IPS-11a (cell line): Measurements from ENCODE around the gene TARS3.

ENCODE experiments used
- H3K4me3 ChIP-seq: one replicate; pipeline ENCODE4 v1.5.1; 2013; ENCODE audit warnings: low read depth, low read length, control low read depth

The TARS3 gene

DNA sequence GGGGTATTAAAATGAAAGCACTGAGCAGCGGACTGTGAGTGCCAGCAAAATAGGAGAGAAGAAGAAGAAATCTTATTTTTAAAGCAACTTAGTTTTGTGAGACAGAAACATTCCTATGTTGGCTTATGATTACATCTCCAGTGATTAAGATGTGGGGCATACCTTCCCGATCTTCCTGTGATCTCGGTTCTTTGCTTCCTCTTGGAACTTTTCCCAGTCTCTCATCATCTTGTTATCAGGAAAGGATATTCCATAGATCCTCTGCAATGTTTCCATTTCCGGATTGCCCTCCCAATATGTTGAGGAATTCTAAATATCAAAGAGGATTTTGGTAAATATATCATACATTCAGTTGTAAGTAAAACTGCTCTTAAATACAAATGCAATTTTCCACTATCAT, 22.2 kb downstream of the TARS3 start:
- no peak overlapping the region for H3K4me3 ChIP-seq

DNA sequence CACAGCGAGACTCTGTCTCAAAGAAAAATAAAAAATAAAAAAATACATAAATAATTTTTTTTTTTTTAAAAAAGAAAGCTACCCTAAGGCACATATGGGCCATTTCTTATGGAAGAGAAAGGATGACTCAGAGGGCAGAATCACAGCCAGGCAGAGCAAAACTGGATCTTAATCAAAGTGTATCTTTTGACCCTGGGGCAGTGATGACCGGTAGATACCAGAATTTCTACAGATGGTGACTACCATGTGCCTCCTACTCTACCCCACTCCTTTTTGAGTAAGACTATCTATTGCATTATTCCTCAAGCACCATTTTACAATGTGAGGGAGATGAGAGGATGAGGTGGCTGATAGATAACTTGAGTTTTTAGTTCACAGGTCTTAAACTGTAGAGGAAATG, 26.0 kb downstream of the TARS3 start:
- no peak overlapping the region for H3K4me3 ChIP-seq

DNA sequence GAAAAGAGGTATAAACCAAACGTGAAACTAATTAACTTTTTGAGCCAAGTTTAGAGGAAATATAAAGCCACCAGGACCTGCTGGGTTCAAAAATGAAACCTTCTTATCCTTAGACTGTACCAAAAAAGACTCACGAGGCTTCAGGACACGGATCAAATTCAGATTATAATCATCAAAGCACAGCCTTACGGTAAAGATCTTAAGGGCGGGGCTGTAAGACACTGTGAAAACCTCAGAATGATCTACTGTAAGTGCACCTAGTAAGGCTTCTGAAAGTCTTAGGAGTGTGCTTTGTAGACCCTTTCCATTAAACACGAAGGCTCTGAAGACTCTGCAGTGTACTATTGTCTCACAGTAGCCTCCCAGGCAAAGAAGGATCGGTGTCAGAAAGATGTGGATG, 26.8 kb downstream of the TARS3 start:
- no peak overlapping the region for H3K4me3 ChIP-seq

DNA sequence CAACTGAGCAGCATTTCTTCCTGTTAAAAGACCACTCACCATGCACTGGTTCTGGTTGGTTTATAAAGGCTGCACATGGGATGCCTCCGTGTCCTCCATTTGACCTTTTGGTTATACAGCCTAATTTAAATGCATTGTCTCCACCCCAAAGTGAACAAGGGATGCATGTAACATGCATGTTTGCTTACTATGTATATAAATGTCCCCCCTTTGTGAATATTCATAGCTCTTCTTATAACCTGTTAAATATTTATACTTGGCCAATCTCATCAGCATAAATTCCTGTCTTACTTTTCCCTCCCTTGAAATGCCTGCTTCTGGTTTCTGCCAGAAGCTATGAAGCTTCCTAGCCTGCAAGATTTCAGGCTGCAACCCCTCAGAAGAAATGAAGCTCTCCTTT, 27.4 kb downstream of the TARS3 start:
- no peak overlapping the region for H3K4me3 ChIP-seq

DNA sequence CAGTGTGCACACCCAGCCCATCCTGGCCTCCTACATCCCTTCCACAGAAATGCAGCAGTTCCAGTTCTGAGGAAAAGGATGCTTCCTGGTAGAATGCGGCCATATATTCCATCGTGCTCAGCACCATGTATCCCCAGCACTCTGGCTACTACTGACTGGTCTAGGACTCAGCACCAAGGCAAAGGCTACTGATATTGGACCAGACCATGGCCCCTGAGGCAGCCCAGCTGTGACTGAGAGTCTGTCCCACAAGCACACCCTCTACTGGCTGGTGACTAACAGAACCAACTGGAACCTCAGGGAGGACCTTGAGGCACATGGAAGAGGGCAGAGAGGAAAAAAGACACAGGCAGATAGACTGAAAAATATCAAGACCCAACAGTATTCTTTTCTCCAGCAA, 30.0 kb downstream of the TARS3 start:
- H3K4me3 ChIP-seq, result no peak overlapping the region

DNA sequence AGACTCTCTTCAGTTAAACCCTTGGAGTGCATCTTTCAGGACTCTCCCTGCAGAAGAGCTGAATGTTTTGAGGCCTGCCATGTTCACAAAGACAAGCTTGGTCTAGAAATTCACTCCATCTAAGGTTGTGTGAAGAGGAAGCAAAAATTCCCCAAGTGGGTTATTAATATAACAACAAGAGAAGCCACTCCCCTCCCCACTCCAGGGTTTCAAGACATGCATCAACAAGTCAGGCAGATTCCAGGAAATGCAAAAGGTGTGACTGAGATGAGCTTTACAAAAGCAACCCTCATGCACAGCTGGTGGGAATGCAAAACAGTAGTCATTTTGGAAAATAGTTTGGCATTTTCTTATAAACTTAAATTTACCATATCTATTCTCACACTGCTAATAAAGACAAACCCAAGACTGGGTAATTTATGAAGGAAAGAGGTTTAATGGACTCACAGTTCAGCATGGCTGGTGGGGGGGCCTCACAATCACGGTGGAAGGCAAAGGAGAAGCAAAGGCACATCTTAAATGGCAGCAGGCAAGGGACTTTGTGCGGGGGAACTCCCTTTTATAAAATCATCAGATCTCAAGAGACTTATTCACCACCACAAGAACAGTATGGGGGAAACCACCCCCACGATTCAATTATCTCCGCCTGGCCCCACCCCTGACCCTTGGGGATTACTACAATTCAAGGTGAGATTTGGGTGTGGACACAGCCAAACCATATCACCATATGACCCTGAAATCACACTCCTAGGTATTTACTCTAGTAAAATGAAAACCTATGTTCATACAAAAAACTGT, 31.3 kb downstream of the TARS3 start:
- no peak overlapping the region for H3K4me3 ChIP-seq

DNA sequence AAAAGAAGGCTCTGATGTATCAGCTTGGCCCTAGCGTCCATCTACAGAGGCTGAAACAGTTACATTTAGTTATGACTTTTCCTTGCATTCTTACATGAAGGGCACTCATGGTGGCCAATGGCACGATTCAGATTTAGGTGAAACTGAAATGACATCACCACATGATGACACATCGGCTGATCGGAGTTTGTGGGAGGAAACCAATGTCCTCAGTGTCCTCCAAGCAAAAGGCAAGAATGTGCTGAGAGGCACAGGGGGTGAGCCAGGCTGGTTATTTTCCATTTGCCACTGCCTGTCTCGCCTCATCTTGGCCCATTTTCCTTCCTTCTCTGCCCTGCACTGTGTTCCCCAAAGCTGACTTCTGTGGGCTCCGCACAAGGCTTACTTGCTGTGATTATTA, 34.4 kb downstream of the TARS3 start:
- H3K4me3 ChIP-seq, result no peak overlapping the region

DNA sequence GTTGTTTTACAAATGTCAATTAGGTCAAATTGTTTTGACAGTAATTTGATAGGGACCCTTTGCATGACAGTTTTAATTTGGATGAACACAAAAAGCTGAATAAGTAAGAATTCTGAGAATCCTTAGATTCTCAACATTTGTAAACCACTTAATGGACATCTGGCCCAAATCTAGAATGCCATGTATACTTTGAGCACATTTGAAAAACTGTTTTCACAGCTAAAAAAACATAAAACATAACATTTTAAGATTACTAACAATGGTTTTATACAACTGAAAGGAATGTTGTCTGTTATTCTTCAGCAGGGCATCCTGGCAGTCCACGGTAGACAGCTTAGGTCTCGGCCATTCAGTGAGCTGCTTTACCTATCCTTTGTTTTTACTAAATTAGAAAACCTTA, 37.6 kb downstream of the TARS3 start:
- no peak overlapping the region for H3K4me3 ChIP-seq

DNA sequence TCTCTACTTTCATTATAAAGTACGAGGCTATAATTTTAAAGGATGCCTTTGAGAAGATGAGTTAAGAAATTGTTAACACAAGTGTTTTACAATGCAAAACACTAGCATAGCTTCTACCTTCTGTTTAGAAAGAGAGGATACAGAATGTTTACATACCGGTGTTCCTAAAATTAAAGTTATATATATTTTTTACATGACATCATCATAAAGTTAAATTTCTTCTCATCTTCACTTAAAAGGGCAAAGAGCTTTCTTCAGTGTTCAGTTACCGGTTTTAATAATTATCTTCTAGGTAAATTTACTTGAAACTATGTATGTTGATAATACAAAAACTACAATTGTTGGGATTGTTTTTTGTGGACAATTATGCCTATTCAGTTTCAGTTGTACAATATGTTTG, 39.4 kb downstream of the TARS3 start:
- H3K4me3 ChIP-seq, result no peak overlapping the region

DNA sequence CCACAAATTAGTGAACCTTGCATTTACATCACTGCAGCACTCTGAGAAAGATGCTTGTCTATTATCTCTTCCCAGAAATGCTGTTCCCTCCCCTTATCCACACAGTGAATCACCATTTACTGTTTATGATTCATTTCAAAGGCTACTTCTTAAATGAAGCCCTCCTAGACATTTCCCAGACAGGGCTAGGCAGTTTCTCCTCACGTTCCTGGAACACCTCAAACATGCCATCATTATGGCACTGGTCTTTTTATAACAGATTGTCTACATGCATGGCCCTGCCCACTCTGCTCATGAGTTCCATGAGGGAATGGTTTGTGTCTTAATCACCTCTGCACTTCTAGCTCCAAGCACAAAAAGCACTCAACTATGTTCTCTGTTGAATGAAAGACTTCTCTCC, 39.9 kb downstream of the TARS3 start:
- H3K4me3 ChIP-seq, result no peak overlapping the region

DNA sequence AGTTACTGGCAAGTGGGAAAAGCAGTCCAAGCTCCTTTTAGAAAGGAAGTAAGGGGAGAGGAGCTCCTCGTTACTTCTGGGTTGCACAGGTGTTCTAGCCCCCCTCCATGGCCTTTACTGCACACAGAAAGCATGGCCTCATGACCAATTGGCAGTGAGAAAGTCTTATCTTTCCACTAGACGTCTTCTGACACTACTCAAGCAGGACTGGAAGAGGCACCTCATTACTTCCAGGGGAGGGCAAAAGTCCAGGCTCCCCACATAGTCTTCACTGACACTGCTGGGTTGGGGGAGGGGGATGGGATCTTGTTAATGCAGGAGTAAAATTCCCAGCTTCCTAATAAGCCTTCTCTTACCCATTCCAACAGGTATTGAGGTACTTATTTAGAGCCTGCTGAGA, 44.5 kb downstream of the TARS3 start:
- H3K4me3 ChIP-seq, result no peak overlapping the region

DNA sequence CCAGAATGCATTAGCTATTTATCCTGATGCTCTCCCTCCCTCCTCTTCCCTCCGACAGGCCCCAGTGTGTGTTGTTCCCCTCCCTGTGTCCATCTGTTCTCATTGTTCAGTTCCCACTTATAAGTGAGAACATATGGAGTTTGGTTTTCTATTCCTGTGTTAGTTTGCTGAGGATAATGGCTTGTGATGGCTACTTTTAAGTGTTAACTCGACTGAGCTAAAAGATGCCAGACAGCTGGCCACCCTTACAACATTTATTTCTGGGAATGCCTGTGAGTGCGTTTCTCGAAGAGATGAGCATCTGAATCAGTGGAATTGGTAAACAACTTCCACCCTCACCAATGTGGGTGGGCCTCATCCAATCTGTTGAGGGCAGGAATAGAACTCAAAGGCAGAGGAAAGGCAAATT, 47.3 kb downstream of the TARS3 start:
- no peak overlapping the region for H3K4me3 ChIP-seq

DNA sequence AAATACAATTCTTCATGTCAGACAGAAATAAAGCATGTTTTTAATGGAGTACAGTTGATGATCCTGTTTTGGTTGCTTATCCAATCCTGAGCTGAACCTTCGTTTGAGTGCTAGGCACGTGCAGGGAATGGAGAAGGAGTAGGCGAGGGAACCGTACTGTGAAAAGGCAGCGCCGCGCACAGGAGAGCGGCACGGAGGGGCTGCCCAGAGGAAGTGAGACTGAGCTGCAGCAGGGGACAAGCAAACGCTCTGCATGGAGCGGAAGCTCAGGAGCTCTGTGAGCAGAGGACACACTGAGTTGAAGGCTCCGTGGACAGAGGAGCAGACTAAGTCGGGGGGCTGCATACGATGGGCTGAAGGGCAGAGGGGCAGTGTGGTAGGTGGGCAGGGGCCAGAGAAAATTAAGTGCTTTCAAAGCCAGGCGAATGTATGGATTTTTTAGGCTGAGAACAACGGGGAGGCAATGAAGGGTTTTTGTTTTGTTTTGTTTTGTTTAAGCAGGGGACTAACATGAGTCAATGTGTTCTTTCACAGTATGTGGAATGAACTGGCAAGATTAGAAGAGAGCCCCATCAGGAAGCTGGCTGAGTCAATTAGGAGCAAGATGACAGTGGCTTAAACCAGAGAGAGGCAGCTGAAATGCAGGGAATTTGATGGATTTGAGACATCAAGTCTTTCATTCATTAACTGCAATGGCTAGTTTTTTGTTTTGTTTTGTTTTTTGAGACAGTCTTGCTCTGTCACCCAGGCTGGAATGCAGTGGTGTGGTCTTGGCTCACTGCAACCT, 48.3 kb downstream of the TARS3 start:
- no peak overlapping the region for H3K4me3 ChIP-seq

DNA sequence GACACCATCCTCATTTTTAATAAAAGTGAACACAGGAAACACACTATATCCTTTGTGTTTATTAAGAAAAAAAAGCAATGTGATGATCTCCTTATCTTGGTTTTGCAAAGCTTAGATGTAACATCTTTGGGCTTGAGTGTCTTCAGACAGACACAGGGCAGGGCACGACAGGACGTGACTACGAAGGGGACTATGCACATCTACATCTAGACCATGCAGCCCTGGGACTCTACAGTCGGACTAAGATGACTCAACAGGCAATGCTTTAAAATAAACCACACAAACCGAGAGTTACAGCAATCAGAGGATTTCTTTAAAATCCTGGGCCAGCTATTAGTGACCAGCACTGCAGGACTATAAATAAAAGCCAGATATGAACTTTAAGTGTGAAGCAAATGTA, 49.3 kb downstream of the TARS3 start:
- no peak overlapping the region for H3K4me3 ChIP-seq

DNA sequence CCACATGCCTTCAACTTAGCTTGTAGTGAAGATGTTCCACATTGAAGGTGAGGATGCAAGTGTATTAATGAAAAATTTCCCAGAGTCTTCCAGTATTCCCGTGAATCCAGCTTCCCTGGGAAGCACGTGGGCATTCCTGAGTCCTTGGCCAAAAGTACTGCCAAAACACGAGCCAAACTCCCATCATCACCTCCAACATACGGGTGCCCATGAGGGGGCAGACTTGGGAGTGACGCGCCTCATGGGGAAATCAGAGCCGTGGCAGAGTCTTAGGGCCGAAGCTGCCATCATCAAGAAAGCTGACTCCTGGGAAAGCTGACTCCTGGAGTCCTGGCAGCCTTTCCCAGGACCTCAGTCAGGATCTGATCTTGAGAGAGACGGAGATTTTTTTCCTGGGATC, 52.0 kb downstream of the TARS3 start:
- no peak overlapping the region for H3K4me3 ChIP-seq

DNA sequence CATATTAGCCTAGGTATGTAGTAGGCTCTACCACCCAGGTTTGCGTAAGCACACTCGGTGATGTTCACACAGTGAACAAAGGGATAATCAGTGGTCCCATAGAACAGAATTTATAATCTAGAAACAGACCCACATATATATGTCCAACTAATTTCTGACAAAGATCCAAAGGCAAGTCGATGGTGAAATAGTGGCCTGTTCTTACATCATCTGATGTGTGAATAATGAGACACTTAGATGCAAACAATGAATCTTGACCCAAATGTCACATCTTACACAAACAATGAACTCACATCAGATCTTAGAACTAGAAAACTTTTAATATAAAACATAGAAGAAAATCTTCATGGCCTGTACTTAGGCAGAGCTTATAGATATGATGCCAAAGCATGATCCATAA, 54.5 kb downstream of the TARS3 start:
- no peak overlapping the region for H3K4me3 ChIP-seq

DNA sequence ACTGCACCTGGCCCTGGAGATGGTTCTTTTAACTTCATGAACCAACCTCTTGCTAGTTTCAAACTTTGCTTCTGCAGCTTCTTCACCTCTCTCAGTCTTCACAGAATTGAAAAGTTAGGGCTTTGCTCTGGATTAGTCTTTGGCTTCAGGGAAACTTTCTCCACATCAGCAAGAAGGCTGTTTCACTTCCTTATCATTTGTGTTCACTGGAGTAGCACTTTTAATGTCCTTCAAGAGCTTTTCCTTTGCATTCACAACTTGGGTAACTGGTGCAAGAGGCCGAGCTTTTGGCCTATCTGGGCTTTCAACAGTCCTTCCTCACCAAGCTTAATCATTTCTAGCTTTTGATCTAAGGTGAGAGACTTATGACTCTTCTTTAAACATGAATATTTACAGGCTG, 56.4 kb downstream of the TARS3 start:
- no peak overlapping the region for H3K4me3 ChIP-seq

DNA sequence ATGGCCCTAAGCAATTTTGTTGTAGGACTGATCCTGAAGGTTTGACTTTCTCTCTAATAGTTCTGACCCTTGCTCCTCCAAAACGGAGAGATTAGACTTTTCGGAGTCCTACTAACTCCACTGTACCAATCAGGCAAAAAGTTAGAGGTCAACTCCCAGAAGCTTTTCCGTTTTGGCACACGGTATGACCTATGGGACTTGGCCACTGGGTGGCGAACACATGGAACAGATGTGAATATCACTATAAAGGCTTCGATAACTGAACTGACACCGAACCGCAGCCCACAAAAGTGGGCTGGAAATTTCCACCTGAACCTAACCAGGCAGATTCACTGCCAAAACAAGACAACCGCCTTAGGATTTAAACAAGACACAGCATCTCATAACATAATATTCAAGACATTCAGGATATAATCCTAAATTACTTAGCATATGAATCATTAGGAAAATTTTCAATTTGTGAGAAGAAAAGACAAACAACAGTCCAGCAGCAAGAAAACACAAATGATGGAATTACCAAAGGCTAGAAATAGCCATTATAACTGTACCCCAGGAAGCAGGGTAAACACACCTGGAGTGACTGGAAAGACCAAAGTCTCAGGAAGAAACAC, 59.9 kb downstream of the TARS3 start:
- no peak overlapping the region for H3K4me3 ChIP-seq

DNA sequence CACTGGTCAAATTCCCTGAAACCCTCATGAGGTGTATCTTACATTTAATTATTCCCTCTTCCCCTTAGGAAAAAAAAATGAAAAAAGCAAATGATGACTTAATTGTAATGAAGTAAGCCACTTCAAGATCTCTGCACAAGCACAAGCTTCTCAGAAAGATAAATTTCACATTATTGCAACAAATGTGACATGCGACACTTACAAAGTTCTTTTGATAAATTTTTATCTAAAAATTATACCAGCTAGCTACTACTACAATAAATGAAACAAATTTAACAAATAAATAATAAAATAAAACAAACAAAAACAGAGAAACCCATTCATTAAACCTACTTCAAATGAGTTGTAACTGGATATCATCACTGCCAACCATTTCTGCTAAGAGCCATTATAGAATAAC, 62.1 kb downstream of the TARS3 start:
- H3K4me3 ChIP-seq, result no peak overlapping the region

DNA sequence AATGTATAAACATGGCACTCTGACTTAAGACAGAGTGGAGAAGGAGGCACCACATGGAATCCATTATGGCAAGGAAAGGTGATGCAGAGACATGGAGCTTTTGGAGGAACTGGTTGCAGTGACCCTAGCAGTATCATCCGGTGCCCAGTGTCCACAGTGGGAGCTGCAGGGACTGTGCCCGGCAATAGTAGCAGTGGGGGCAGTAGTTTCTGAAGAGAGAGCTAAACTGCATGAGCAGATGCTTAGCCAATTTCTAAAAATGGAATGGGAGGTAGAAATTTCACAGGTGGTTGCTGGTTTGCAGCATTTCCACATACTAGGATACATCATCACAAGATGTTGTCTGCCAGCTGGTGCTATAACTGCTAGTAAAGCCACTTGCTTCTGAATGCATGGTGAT, 64.3 kb downstream of the TARS3 start:
- H3K4me3 ChIP-seq, result no peak overlapping the region

DNA sequence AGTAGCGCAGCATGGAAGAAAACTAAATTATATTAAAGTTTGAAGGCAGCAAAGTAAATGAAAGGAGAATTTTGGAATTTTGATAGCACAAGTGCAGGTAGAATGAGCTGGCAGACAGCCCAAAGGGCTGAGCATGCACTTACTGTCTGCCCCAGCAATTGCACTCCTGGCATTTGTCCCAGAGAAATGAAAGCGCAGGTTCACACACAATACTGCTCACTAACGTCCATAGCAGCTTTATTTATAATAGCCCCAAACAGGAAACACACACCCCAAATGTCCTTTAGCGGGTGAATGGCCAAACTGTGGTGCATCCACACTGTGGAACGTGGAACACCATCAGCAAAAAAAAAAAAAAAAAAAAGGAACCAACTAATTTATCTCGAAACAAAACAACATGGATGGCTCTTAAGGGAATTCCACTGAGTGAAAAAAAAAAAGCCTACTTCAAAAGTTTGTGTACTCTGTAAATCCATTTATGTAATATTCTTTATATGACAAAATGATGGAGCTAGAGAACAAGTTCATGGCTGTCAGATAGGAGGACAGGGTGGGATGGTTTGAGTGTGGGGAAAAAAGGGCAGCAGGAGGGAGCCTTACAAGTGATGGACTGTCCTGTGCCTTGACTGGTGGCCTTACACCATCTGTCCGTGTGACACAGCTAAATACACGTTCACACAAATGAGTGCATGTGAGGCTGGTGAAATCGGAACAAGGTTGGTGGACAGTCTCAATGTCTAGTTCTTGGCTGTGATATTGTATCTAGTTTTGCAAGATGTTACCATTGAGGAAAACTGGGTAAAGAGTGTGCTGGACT, 66.1 kb downstream of the TARS3 start:
- H3K4me3 ChIP-seq, result no peak overlapping the region
